Right lobe of liver (tissue), 6 donors: ENCODE results near the gene THAP7. TPM values are rescaled to one million over a fixed set of nuclear protein-coding genes. Genes with fewer than 3 reads are reported as not detected.
"Not testable (repeated sequence)": the region's sequence is repeated elsewhere in the genome, so short reads cannot be mapped to it uniquely, and the experiment has no call there.

Experiments used
- ATAC-seq, 4 donors: fragments of 200-7000 bp; cut with Tn5 transposase; one replicate each; pipeline ENCODE4 v1.9.1; 2020; ENCODE audit warnings: mild to moderate bottlenecking in 4 of 4, moderate library complexity in 4 of 4
- DNase-seq, 3 donors: peaks; one replicate each; pipeline ENCODE4 v3.0.0-alpha.2; 2020
- H3K27ac ChIP-seq, 3 donors: fragments of 200-600 bp; one replicate each; pipeline ENCODE4 v1.8.0; 2022
- H3K27me3 ChIP-seq, 2 donors: fragments of 200-600 bp; one replicate each; pipeline ENCODE4 v1.8.0; 2022
- H3K36me3 ChIP-seq, 4 donors: fragments of 200-600 bp; sonication (generic) in 1 of 4; one replicate each; pipeline versions ENCODE4 v1.5.1 to v1.8.0; 2017 to 2022; ENCODE audit warnings: control low read depth in 1 of 4
- H3K4me1 ChIP-seq, 4 donors: fragments of 200-600 bp; sonication (generic) in 1 of 4; one replicate each; pipeline versions ENCODE4 v1.5.1 to v1.8.0; 2017 to 2022; ENCODE audit warnings: control low read depth in 1 of 4
- H3K4me3 ChIP-seq, 3 donors: fragments of 200-600 bp; one replicate each; pipeline ENCODE4 v1.8.0; 2022
- H3K9me3 ChIP-seq, 4 donors: fragments of 200-600 bp; sonication (generic) in 1 of 4; one replicate each; pipeline versions ENCODE4 v1.5.1 to v1.8.0; 2017 to 2022; ENCODE audit warnings: control low read depth in 1 of 4
- POLR2A ChIP-seq: fragments of 450-650 bp; IDR thresholded peaks from one replicate; pipeline ENCODE4 v1.6.1; 2017; ENCODE audit warnings: antibody characterized with exemption, mild to moderate bottlenecking
- WGBS: methylation state at CpG from one replicate; pipeline ENCODE4 v1.1.6; 2018; ENCODE audit warnings: low coverage, low lambda C conversion rate; ENCODE audit not compliant: insufficient coverage; ENCODE audit errors: missing lambda C conversion rate; 5-methylcytosine and 5-hydroxymethylcytosine counted together
- intact Hi-C, 2 donors: fragments of 100-400 bp; cut with DNase I; formaldehyde crosslinking; loops; one replicate each; pipeline versions ENCODE4 v1.11.2 to v1.14.1; 2022
- total RNA-seq, 6 experiments: library from RNA; depleted of rRNA in 2 of 6; stranded (reverse); fragments of >200 nt in 2 of 6; fragmentation: NEBNext Ultra II Directional in 3 of 6; extraction: Animal tissue kit (Norgen Biotek cat#: 25700) in 3 of 6; gene quantifications; one replicate each; pipeline versions ENCODE4 v1.1.0 to v1.2.4, GENCODE V29; 2016 to 2023
- TF ChIP-seq, protein P1 (sequence below), 4 donors: fragments of 200-600 bp in 3 of 4; fragments of 450-650 bp in 1 of 4; IDR thresholded peaks; one replicate each; pipeline versions ENCODE4 v1.5.1 to v1.8.0; 2016 to 2022; ENCODE audit warnings: antibody characterized with exemption in 4 of 4, mild to moderate bottlenecking in 2 of 4
- donor health status: DM: no; HTN: yes; CAD: no.
- donor health status: DM: no; HTN: no; CAD: no.
- donor health status: DM: no; HTN: no; CAD: no.
- donor health status: DM: no; HTN: yes; CAD: no.
- donor health status: DM: no; HTN: yes; CAD: no.

The THAP7 gene
- total RNA-seq, 6 experiments from 2014 or later, result 9.3 to 32.5 (median 15.6) TPM

DNA sequence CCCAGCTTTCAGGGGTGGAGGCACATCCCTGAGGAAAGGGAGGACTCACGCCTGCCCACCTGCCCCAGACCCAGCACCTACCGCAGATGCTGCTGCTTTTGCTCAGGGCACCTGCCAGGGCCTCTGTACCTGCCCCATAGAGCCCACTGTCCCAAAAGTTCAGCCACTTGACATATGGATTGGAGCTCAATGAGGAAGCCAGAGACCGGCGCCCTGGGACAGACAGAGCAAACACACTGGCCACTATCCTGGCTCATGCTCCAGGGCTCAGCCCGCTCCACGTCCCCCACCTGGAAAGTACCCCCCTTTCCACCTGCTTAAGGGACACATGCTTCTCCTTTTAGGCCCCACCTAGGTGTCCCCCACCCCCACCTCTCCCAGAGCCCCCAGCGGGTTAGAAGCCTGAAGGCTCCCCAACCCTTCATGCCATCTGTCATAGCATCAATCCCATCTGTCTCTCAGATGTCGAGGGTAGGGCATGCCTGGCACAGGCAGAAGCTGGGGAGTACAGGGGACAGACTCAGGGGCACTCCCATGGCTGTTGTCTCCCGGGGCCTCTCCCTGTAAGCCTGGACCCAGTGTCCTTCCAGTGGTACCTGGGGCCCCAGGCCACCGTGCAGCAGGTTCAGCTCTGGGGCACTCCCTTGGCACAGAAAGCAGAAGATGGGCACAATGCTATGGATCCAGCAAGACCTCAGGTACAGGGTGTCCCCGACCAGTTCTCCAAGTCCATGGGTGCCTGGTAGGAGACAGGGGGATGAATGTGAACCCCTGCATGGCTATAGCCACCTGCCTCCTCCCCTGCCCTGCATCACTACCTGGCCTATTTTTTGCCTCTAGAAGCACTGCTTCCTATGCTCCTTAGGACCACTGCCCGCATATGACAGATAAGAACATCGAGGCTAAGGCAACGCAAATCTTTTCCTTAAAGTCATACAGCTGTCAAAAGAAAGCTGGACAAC is 10.8 kb upstream of the THAP7 start:
- TF ChIP-seq, protein P1, sequence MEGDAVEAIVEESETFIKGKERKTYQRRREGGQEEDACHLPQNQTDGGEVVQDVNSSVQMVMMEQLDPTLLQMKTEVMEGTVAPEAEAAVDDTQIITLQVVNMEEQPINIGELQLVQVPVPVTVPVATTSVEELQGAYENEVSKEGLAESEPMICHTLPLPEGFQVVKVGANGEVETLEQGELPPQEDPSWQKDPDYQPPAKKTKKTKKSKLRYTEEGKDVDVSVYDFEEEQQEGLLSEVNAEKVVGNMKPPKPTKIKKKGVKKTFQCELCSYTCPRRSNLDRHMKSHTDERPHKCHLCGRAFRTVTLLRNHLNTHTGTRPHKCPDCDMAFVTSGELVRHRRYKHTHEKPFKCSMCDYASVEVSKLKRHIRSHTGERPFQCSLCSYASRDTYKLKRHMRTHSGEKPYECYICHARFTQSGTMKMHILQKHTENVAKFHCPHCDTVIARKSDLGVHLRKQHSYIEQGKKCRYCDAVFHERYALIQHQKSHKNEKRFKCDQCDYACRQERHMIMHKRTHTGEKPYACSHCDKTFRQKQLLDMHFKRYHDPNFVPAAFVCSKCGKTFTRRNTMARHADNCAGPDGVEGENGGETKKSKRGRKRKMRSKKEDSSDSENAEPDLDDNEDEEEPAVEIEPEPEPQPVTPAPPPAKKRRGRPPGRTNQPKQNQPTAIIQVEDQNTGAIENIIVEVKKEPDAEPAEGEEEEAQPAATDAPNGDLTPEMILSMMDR (IDR thresholded peaks at IDR 0.05), result no peak
- no peak for TF ChIP-seq POLR2A
- Histone ChIP-seq H3K36me3 (no peaks in the 10 kb centered on the region), H3K9me3 (no peaks in the 10 kb centered on the region), H3K27me3 (no peaks in the 10 kb centered on the region), H3K4me3 (no peak overlapping the region), H3K27ac (no peak overlapping the region), H3K4me1 (peaks cover 0 to 6% (median 0%) of the 10 kb centered on the region in 4 donors)
- ATAC-seq, result no peak
- intact Hi-C loops, result no loop called here
- no peak for DNase-seq
- 88% methylated on average over 6 of the region's 14 CpGs for WGBS

DNA sequence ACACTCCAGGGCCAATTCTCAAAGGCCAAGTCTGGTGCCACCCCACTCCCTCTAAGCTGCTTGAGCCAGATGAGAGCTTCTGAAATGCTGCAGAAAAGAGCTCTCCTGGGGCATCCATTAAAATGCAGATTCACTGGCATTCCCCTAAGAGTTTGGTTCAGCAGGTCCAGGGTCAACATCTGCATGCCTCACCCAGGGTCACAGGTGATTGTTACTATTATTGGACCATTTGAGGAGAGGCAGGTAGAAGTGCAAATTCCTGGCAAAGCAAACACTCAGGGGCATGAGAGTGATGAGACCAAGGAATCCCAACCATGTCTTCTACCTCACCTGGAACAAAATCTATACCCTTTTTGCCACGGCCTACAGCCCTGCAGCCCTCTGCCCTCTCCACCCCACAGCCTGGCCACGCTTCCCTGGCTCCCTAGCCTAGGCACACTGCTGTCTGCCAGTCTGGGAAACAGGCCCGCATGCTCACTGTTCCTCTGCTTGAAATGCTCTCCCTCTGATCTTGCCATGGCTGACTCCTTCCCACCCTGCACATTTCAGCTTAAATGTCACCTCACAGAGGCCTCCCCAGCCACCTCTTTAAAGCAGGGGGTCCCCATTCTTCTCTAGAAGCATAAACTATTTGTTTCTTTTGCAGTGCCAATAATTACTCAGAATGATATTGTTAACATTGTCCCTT is 8.7 kb upstream of the THAP7 start:
- 71% methylated on average over 1 of the region's 3 CpGs for whole genome bisulfite sequencing

DNA sequence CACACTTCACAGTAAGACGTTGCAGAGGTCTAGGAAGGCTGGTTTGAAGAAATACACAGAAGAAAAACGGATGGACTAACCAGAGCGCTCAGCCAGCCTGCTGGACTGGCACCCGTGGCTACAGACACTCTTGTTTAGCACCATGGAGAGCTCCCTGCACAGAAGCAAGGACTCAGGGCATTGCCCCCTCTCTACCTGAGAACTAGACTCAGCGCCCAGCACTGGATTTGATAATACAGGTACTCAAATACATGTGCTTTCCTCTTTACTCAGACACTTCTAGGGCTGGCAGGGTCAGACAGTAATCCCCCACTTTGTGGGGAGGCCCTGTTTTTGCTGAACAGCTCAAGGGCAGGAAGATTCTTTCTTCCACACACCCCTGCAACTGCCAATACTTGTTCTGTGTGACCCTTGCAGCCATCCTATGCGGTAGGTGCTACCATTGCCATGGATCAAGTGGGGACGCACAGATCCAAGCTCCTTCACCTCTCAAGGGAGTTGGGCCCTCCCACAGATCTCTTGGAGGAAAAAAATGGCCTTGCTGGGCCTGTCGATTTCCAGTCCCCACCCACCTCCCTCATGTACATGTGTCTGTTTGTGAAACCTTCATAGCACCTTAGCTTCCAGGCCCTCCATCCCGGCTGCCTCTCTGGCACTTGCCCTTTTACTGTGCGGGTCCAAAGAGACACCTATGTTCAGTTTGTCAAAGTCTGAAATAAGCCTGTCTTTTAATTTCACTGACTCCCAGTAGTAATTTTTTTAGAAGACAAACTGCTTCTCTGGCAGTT is 7.9 kb upstream of the THAP7 start:
- 56% methylated on average over 4 of the region's 10 CpGs for WGBS
- H3K4me3 ChIP-seq, result no peak overlapping the region
- DNase-seq (peak in 1 of 3 donors; percentile 48), ATAC-seq (peak in 3 of 4 donors; percentile 20 to 45 (median 41))
- H3K9me3 ChIP-seq, result no peaks in the 10 kb centered on the region
- intact Hi-C loops, result no loop called here
- TF ChIP-seq, protein P1 (IDR thresholded peaks at IDR 0.05), result no peak
- TF ChIP-seq POLR2A, result no peak
- no peaks in the 10 kb centered on the region for H3K36me3 ChIP-seq
- no peak overlapping the region for H3K27ac ChIP-seq
- H3K27me3 ChIP-seq, result no peaks in the 10 kb centered on the region
- H3K4me1 ChIP-seq, result peaks cover 0 to 6% (median 0%) of the 10 kb centered on the region in 4 donors

More for the DNA sequence above, 8.7 kb upstream of the THAP7 start:
- Histone ChIP-seq H3K9me3 (no peaks in the 10 kb centered on the region), H3K4me1 (peaks cover 0 to 6% (median 0%) of the 10 kb centered on the region in 4 donors), H3K36me3 (no peaks in the 10 kb centered on the region), H3K27ac (no peak overlapping the region), H3K4me3 (no peak overlapping the region), H3K27me3 (no peaks in the 10 kb centered on the region)
- DNase-seq (no peak), ATAC-seq (no peak)
- intact Hi-C loops, result no loop called here
- no peak for TF ChIP-seq POLR2A
- TF ChIP-seq, protein P1 (IDR thresholded peaks at IDR 0.05), result no peak

DNA sequence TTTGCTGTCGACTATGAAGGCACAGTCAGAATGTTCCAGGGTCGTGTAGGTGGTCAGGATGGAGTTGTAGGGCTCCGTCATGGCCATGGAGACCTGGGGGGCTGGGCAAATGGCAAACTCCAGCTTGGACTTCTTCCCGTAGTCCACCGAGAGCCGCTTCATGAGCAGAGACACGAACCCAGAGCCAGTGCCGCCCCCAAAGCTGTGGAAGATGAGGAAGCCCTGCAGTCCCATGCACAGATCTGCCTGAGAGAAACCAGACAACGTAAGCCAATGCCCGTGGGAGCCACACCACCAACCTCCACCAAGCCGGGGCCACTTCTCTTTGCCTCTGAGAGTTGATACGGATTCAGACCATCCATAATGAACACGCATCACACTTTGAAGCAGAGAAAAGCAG is 7.3 kb upstream of the THAP7 start:
- H3K27ac ChIP-seq, ATAC-seq, H3K27me3 ChIP-seq, DNase-seq, H3K9me3 ChIP-seq, H3K4me1 ChIP-seq, H3K36me3 ChIP-seq, intact Hi-C loops, H3K4me3 ChIP-seq: not testable (repeated sequence)
- WGBS, result 89% methylated on average over 4 of the region's 13 CpGs
